Muscle of arm (tissue), 12 donors: ENCODE results near the gene SREK1IP1. TPM values are rescaled to one million over a fixed set of nuclear protein-coding genes. Genes with fewer than 3 reads are reported as not detected.

Experiments used
- DNase-seq: peaks from one replicate; pipeline ENCODE4 v3.0.0-alpha.2; 2013
- polyA plus RNA-seq, 12 donors: library from polyadenylated mRNA; unstranded; fragments of 120-200 nt; gene quantifications; one replicate each; pipeline ENCODE4 v1.2.1, GENCODE V29; 2013; ENCODE audit not compliant: insufficient read length in 12 of 12

The SREK1IP1 gene
- polyA plus RNA-seq, 12 donors: 10.5 to 14.9 (median 12.7) TPM; not detected in 1

GRCh38 chr5:64688965-64689364, 79.5 kb downstream of the SREK1IP1 start:
- no peak for DNase-seq

- no peak for DNase-seq
Measured at GRCh38 chr5:64688391-64688790, 80.1 kb downstream of the SREK1IP1 start.

GRCh38 chr5:64685866-64686265, 82.6 kb downstream of the SREK1IP1 start:
- no peak for DNase-seq

- no peak for DNase-seq
Measured at GRCh38 chr5:64682608-64683007, 85.9 kb downstream of the SREK1IP1 start.

GRCh38 chr5:64680289-64680688, 88.2 kb downstream of the SREK1IP1 start:
- DNase-seq: no peak

- DNase-seq: no peak
Measured at GRCh38 chr5:64678374-64678773, 90.1 kb downstream of the SREK1IP1 start.

GRCh38 chr5:64671678-64672077, 96.8 kb downstream of the SREK1IP1 start:
- DNase-seq: no peak

GRCh38 chr5:64670277-64670676, 98.2 kb downstream of the SREK1IP1 start:
- no peak for DNase-seq

Other genes with a start within 250 kb of the SREK1IP1 start
- 1 to 10 TPM in 2 of 12 donors, under 1 TPM in 7, not detected in 3; 0.43 to 1.1 (median 0.77) TPM for gene SHISAL2B, start 78.2 kb downstream of the SREK1IP1 start, polyA plus RNA-seq
- gene CWC27, start 239 bp upstream of the SREK1IP1 start, polyA plus RNA-seq: 10 to 100 TPM in 11 of 12 donors, not detected in 1; 21.9 to 40.1 (median 25.4) TPM